ENCODE data around the gene GPI.

GRCh38 chr19:34359954-34360315 lies 5.1 kb upstream of the GPI start:
- TF ChIP-seq REST (IDR thresholded peaks at IDR 0.05; ENCODE audit: low read depth): no peak
- TF ChIP-seq CREB1 (IDR thresholded peaks at IDR 0.05; ENCODE audit: low read depth): no peak
- TF ChIP-seq EP300 (IDR thresholded peaks at IDR 0.05; ENCODE audit: borderline replicate concordance): no peak
- no peak for TF ChIP-seq EGR1 (IDR thresholded peaks at IDR 0.05)
